Measurements from ENCODE around the gene SLIT3.

GRCh38 chr5:168752416-168753190 lies 548.3 kb downstream of the SLIT3 start:
- TF ChIP-seq CTCF (IDR thresholded peaks at IDR 0.05; ENCODE audit: borderline replicate concordance, extremely low read depth, low read length, poor library complexity, severe bottlenecking) (no peak), EZH2 (IDR thresholded peaks at IDR 0.05; ENCODE audit: borderline replicate concordance, low read depth, low read length, severe bottlenecking) (no peak)

Data from DND-41 (cell line).